Fibroblast of the aortic adventitia (primary cell): Measurements from ENCODE around the gene NUP88. TPM values are rescaled to one million over a fixed set of nuclear protein-coding genes. Genes with fewer than 3 reads are reported as not detected.

Source experiments
- DNase-seq: peaks from one replicate; pipeline ENCODE4 v3.0.0-alpha.2; 2010; ENCODE audit warnings: low read depth
- H3K4me3 ChIP-seq: 2 replicates; pipeline ENCODE4 v1.5.1; 2011; ENCODE audit warnings: low read depth, mild to moderate bottlenecking, control low read depth, low read length, moderate library complexity
- CTCF ChIP-seq: IDR thresholded peaks from 2 replicates; pipeline ENCODE4 v1.5.1; 2011; ENCODE audit warnings: mild to moderate bottlenecking, low read length, control low read depth, inconsistent platforms; ENCODE audit not compliant: insufficient read depth
- total RNA-seq: library from RNA; depleted of rRNA; stranded (reverse); fragments of >200 nt; gene quantifications from 2 replicates; pipeline ENCODE4 v1.2.3, GENCODE V29; 2012; ENCODE audit warnings: low replicate concordance

NUP88 gene
- total RNA-seq, 1 donor: 106 TPM

DNA sequence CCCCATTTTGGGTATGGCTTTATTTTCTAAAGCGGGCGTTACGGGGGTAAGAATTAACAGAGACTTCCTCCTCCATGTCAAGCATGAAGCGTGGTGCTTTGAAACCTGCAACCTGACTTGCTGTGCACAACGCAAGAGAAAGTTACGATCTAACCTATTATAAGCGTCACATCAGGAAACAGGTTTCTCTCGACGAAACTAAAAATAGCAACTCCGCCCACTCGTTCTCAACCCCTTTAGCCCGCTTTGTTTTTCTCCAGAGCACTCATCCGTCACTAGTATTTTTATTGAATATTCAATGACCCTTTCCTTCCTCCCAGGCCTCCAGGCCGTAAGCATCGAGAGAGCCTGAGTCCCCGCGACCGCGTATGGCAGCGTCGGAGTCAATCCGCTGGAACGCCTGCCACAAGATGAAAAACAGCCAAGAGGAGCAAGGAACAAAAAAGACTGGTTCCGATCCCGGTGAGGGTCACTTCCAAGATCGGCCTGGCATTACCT lies 555 bp downstream of the NUP88 start:
- H3K4me3 ChIP-seq: peak overlapping the region; percentile 96
- DNase-seq: peak; percentile 25
- TF ChIP-seq CTCF: no peak

GRCh38 chr17:5416901-5417300 lies 2.6 kb downstream of the NUP88 start:
- DNase-seq: no peak
- TF ChIP-seq CTCF: no peak
- H3K4me3 ChIP-seq: no peak overlapping the region

GRCh38 chr17:5413682-5414081 lies 5.8 kb downstream of the NUP88 start:
- TF ChIP-seq CTCF: no peak
- H3K4me3 ChIP-seq: no peak overlapping the region
- peak; percentile 94 for DNase-seq

DNA sequence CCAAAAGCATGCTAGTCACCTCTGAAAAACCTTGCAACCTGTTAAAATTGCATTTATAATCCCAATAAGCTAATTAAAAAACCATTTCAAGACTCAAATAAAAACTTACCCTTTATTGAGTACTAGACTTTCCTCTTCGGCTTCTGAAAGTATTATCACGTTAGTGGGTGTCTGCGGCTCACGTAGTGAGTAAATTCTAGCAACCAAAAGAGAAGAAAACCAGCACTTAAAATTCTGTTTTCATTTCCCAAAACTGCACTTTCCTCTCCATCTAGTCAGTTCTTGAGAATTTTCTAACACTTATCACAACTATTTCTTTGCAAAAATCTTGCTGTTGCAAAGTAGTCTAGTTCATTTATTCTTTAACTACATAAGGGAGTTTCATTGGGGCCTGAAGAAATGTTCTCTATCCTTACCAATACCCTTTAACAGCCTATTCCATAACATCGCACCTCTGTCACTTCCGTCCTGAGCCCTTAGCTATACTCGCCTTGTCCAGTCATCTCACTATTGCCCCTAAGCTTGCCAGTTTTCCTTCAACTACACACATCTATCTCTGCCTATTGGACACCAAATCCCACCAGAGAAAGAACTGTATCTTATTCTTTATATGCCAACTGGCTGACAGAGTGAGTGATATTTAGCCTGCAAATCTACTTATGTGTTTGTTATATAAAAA lies 8.7 kb downstream of the NUP88 start:
- DNase-seq: no peak
- no peak overlapping the region for H3K4me3 ChIP-seq
- no peak for TF ChIP-seq CTCF

- H3K4me3 ChIP-seq: no peak overlapping the region
- no peak for DNase-seq
- no peak for TF ChIP-seq CTCF
These were observed 11.3 kb downstream of the NUP88 start for GRCh38 chr17:5408186-5408585.

- no peak for DNase-seq
- no peak overlapping the region for H3K4me3 ChIP-seq
- no peak for TF ChIP-seq CTCF
These were observed 14.1 kb downstream of the NUP88 start for GRCh38 chr17:5405400-5405799.

DNA sequence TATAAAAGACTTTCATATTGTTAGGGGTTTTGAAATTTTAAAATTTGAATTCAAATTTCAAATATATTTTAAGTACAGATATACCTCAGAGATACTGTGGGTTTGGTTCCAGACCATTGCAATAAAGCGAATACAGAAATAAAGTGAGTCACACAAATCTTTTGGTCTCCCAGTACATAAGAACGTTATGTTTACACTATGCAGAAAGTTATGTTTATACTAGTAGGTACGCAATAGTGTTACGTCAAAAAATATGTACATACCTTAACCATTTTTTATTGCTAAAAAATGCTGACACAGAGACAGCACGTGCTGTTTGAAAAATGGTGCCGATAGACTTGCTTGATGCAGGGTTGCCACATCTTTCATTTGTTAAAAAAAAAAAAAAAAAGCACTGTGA lies 19.7 kb downstream of the NUP88 start:
- no peak for DNase-seq
- TF ChIP-seq CTCF: no peak
- no peak overlapping the region for H3K4me3 ChIP-seq
